ENCODE data around the gene PIK3C2G.

PIK3C2G gene

GRCh38 chr12:18400186-18400585 lies 138.9 kb downstream of the PIK3C2G start:
- TF ChIP-seq TAF1 (IDR thresholded peaks at IDR 0.05; ENCODE audit: borderline replicate concordance, insufficient read depth, low read length) (no peak), REST (IDR thresholded peaks at IDR 0.05; ENCODE audit: insufficient read depth in 1 of 2, low read depth in 2 of 2, low read length in 2 of 2) (0 out of 4 replicates have a peak, but pooled peaks of 1 of the 2 experiments have one; percentile 36)

- no peak for TF ChIP-seq FOXP2 (optimal IDR thresholded peaks at IDR 0.05; ENCODE audit: borderline replicate concordance, extremely low read depth, extremely low read length, insufficient read depth)
- TF ChIP-seq SIN3A (IDR thresholded peaks at IDR 0.05; ENCODE audit: borderline replicate concordance, insufficient read depth, low read length): no peak
Measured at GRCh38 chr12:18402872-18403611, 141.7 kb downstream of the PIK3C2G start.

GRCh38 chr12:18411453-18411852 lies 150.1 kb downstream of the PIK3C2G start:
- TF ChIP-seq SIN3A (IDR thresholded peaks at IDR 0.05; ENCODE audit: borderline replicate concordance, insufficient read depth, low read length): no peak
- TF ChIP-seq POLR2AphosphoS5 (IDR thresholded peaks at IDR 0.05; ENCODE audit: low read depth, low read length): no peak
- no peak for TF ChIP-seq TAF1 (IDR thresholded peaks at IDR 0.05; ENCODE audit: borderline replicate concordance, insufficient read depth, low read length)
- TF ChIP-seq REST (IDR thresholded peaks at IDR 0.05; ENCODE audit: insufficient read depth in 1 of 2, low read depth in 2 of 2, low read length in 2 of 2): no peak
- TF ChIP-seq FOXP2 (optimal IDR thresholded peaks at IDR 0.05; ENCODE audit: borderline replicate concordance, extremely low read depth, extremely low read length, insufficient read depth): no peak

- no peak for TF ChIP-seq POLR2AphosphoS5 (IDR thresholded peaks at IDR 0.05; ENCODE audit: low read depth, low read length)
- TF ChIP-seq TAF1 (IDR thresholded peaks at IDR 0.05; ENCODE audit: borderline replicate concordance, insufficient read depth, low read length): no peak
- no peak for TF ChIP-seq REST (IDR thresholded peaks at IDR 0.05; ENCODE audit: insufficient read depth in 1 of 2, low read depth in 2 of 2, low read length in 2 of 2)
- TF ChIP-seq SIN3A (IDR thresholded peaks at IDR 0.05; ENCODE audit: borderline replicate concordance, insufficient read depth, low read length): no peak
- no peak for TF ChIP-seq FOXP2 (optimal IDR thresholded peaks at IDR 0.05; ENCODE audit: borderline replicate concordance, extremely low read depth, extremely low read length, insufficient read depth)
Measured at GRCh38 chr12:18414671-18415070, 153.4 kb downstream of the PIK3C2G start.

- TF ChIP-seq POLR2AphosphoS5 (IDR thresholded peaks at IDR 0.05; ENCODE audit: low read depth, low read length): no peak
- TF ChIP-seq FOXP2 (optimal IDR thresholded peaks at IDR 0.05; ENCODE audit: borderline replicate concordance, extremely low read depth, extremely low read length, insufficient read depth): no peak
- TF ChIP-seq SIN3A (IDR thresholded peaks at IDR 0.05; ENCODE audit: borderline replicate concordance, insufficient read depth, low read length): no peak
- no peak for TF ChIP-seq REST (IDR thresholded peaks at IDR 0.05; ENCODE audit: insufficient read depth in 1 of 2, low read depth in 2 of 2, low read length in 2 of 2)
- no peak for TF ChIP-seq TAF1 (IDR thresholded peaks at IDR 0.05; ENCODE audit: borderline replicate concordance, insufficient read depth, low read length)
Measured at GRCh38 chr12:18415227-18415626, 153.9 kb downstream of the PIK3C2G start.

All from PFSK-1 (cell line).